Suprapubic skin (tissue), 4 donors: ENCODE results near the gene SATB1. TPM values are rescaled to one million over a fixed set of nuclear protein-coding genes. Genes with fewer than 3 reads are reported as not detected.

ENCODE experiments used
- DNase-seq, 2 donors: peaks; one replicate each; pipeline ENCODE4 v3.0.0-alpha.2; 2019; ENCODE audit warnings: low spot score in 2 of 2
- H3K27ac ChIP-seq: fragments of 200-600 bp; sonication (generic); one replicate; pipeline ENCODE4 v1.5.1; 2019
- H3K27me3 ChIP-seq: fragments of 200-600 bp; sonication (generic); one replicate; pipeline ENCODE4 v1.5.1; 2019
- H3K36me3 ChIP-seq: fragments of 200-600 bp; sonication (generic); one replicate; pipeline ENCODE4 v1.5.1; 2019
- H3K4me1 ChIP-seq: fragments of 200-600 bp; sonication (generic); one replicate; pipeline ENCODE4 v1.5.1; 2019
- H3K4me3 ChIP-seq: fragments of 200-600 bp; sonication (generic); one replicate; pipeline ENCODE4 v1.5.1; 2019; ENCODE audit warnings: mild to moderate bottlenecking
- H3K9me3 ChIP-seq: fragments of 200-600 bp; sonication (generic); one replicate; pipeline ENCODE4 v1.5.1; 2019
- EP300 ChIP-seq: sonication (generic); formaldehyde crosslinking; IDR thresholded peaks from one replicate; pipeline ENCODE4 v1.6.1; 2017; ENCODE audit warnings: antibody characterized with exemption
- POLR2A ChIP-seq, 2 donors: fragments of 450-650 bp; IDR thresholded peaks; one replicate each; pipeline ENCODE4 v1.6.1; 2017; ENCODE audit warnings: antibody characterized with exemption in 2 of 2, mild to moderate bottlenecking in 2 of 2, moderate library complexity in 2 of 2
- POLR2AphosphoS5 ChIP-seq, 3 donors: sonication (generic); formaldehyde crosslinking; IDR thresholded peaks; one replicate each; pipeline ENCODE4 v1.6.1; 2017; ENCODE audit warnings: antibody characterized with exemption in 3 of 3
- WGBS: methylation state at CpG from one replicate; pipeline ENCODE4 v1.1.5; 2018; 5-methylcytosine and 5-hydroxymethylcytosine counted together
- total RNA-seq, 4 donors: library from RNA; depleted of rRNA; stranded (reverse); fragments of >200 nt; gene quantifications; one replicate each; pipeline ENCODE4 v1.1.0, GENCODE V29; 2016
- TF ChIP-seq, protein P1 (sequence below), 2 donors: fragments of 200-600 bp in 1 of 2; fragments of 450-650 bp in 1 of 2; sonication (generic) in 1 of 2; IDR thresholded peaks; one replicate each; pipeline ENCODE4 v1.5.1; 2016 to 2019; ENCODE audit warnings: antibody characterized with exemption in 2 of 2, mild to moderate bottlenecking in 1 of 2, moderate library complexity in 1 of 2

SATB1 gene
- total RNA-seq, 4 donors from 2014 or later: 27.2 to 68.1 (median 34.6) TPM

DNA sequence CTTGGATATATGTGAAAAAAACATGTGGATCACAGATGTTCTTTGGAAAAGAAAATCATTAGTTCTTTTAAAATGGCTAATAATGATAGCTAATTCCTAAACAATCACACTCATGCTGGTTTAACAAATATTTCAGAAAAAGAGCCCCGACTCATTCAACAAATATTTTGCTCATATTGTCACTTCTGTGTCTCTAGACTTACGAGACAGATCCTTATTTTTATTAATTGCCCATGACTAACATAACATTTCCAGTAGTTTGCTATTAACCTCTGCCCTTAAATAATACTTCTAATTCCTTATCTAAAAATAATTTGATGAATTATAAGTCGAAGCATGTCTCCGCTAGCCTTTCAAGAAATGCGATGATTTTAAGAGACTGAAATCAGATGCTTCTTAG is 70.4 kb downstream of the SATB1 start:
- WGBS: 72% methylated on average over 5 of the region's 5 CpGs
- DNase-seq: no peak

DNA sequence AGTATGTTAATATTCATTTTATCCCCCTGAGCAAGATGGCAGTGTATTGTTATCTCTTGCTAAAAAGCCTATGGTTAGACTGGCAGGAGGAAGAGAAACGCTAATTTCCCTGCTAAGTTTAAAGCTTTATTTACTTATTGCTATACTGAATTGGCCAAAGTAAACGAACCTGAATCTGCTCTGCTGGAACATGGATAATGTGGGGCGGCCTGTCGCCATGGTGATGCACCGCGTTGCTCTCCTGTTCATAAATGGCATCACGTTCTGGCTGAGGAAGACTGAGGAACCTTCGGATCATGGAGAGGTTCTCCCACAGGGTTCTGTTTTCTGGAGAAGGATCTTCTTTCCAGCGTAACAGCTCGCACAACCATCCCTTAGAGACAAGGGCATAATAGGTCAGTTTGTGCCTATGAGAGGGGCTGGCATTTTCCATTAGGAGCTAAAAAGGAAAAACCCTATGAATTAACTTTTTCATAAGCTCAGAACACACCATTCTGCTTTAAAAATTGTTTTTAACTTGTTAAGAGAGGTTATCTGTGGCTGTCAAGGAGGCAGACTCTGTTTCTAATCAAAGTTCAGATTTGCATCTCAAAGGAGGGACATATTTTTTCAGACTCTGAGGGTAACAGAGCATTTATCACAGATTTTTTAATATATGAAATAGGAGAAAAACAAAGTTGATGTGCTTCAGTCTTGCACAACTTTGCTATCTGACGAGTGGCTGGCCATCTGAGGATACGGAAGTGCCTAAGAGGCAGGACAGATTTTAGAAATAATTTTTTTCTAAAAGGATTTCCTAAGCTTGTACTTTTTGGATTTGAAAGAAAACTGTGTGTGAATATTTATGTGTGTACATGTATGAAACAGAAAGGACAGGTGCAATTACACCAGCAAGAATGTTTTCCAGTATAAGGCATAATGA is 73.1 kb downstream of the SATB1 start:
- H3K4me3 ChIP-seq: no peak overlapping the region
- H3K9me3 ChIP-seq: no peaks in the 10 kb centered on the region
- no peak overlapping the region for H3K27ac ChIP-seq
- H3K36me3 ChIP-seq: peaks cover 25% of the 10 kb centered on the region
- 91% methylated on average over 12 of the region's 12 CpGs for WGBS
- DNase-seq: no peak
- H3K27me3 ChIP-seq: no peaks in the 10 kb centered on the region
- no peaks in the 10 kb centered on the region for H3K4me1 ChIP-seq
- no peak for TF ChIP-seq POLR2AphosphoS5 (IDR thresholded peaks at IDR 0.05)
- TF ChIP-seq EP300: no peak
- no peak for TF ChIP-seq POLR2A (IDR thresholded peaks at IDR 0.05)
- TF ChIP-seq, protein P1, sequence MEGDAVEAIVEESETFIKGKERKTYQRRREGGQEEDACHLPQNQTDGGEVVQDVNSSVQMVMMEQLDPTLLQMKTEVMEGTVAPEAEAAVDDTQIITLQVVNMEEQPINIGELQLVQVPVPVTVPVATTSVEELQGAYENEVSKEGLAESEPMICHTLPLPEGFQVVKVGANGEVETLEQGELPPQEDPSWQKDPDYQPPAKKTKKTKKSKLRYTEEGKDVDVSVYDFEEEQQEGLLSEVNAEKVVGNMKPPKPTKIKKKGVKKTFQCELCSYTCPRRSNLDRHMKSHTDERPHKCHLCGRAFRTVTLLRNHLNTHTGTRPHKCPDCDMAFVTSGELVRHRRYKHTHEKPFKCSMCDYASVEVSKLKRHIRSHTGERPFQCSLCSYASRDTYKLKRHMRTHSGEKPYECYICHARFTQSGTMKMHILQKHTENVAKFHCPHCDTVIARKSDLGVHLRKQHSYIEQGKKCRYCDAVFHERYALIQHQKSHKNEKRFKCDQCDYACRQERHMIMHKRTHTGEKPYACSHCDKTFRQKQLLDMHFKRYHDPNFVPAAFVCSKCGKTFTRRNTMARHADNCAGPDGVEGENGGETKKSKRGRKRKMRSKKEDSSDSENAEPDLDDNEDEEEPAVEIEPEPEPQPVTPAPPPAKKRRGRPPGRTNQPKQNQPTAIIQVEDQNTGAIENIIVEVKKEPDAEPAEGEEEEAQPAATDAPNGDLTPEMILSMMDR (IDR thresholded peaks at IDR 0.05): no peak

More for the DNA sequence above, 70.4 kb downstream of the SATB1 start:
- Histone ChIP-seq H3K36me3 (peaks cover 14% of the 10 kb centered on the region), H3K9me3 (no peaks in the 10 kb centered on the region), H3K4me3 (no peak overlapping the region), H3K27me3 (no peaks in the 10 kb centered on the region), H3K27ac (no peak overlapping the region), H3K4me1 (no peaks in the 10 kb centered on the region)
- no peak for TF ChIP-seq POLR2A (IDR thresholded peaks at IDR 0.05)
- no peak for TF ChIP-seq POLR2AphosphoS5 (IDR thresholded peaks at IDR 0.05)
- TF ChIP-seq EP300: no peak
- TF ChIP-seq, protein P1 (IDR thresholded peaks at IDR 0.05): no peak

DNA sequence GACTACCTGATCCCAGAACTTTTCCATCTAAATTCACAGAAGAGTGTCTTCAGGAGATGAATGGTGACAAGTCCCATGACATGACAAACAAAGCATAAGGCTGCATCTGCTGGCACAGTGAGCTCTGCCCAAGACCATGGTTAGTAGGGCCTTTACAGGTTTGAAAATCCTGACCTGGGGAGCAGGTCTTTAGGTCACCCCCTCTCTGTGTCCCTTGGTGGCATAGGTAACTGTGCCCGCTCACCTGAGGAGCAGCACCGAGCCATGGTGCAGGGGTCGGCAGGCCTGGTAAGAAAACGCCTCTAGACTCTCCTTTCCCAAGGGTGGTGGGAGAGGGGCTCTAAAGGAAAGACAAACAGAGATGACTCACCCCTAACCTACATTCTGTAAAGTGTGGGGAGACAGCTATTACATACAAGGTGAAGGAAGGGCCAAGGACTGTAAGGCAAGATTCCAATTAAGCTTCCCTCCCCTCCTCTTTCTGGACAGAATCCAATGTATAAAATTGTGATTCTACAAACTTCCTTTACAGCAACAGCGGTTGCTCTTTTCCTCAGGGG is 74.0 kb downstream of the SATB1 start:
- TF ChIP-seq, protein P1 (IDR thresholded peaks at IDR 0.05): no peak
- TF ChIP-seq POLR2AphosphoS5 (IDR thresholded peaks at IDR 0.05) (no peak), POLR2A (IDR thresholded peaks at IDR 0.05) (no peak), EP300 (no peak)
- Histone ChIP-seq H3K36me3 (peaks cover 25% of the 10 kb centered on the region), H3K9me3 (no peaks in the 10 kb centered on the region), H3K4me1 (no peaks in the 10 kb centered on the region), H3K27me3 (no peaks in the 10 kb centered on the region), H3K27ac (no peak overlapping the region), H3K4me3 (no peak overlapping the region)
- 90% methylated on average over 2 of the region's 5 CpGs for WGBS
- DNase-seq: no peak

DNA sequence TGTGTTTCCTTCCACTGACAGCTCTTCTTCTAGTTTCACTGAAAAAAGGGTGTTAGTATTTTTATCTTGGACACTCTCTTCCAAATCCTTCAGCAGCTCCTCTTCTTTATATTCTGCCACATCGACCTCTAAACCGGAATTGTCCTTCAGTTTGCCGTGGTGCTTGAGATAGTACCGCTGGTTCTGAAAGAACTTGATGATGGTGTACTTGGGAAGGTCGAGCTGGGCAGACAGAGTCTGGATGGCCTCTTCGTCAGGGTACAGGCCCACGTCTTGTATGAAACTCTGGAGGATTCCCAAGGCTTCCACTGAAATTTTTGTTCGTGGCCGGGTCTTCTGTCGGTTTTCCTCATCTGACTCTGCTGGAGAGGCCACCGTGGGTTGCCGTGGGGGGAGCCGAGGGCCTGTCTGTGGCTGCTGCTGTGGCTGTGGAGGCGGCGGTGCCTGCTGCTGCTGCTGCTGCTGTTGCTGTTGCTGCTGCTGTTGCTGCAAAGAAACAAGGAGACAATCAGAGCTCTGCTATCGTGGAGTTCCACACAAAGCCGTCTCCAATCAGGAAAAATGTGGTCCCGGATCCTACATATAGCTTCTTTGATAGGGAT is 75.8 kb downstream of the SATB1 start:
- Histone ChIP-seq H3K27me3 (no peaks in the 10 kb centered on the region), H3K36me3 (peaks cover 25% of the 10 kb centered on the region), H3K4me1 (no peaks in the 10 kb centered on the region), H3K27ac (no peak overlapping the region), H3K9me3 (no peaks in the 10 kb centered on the region), H3K4me3 (no peak overlapping the region)
- WGBS: 94% methylated on average over 18 of the region's 18 CpGs
- no peak for DNase-seq
- TF ChIP-seq EP300: no peak
- TF ChIP-seq, protein P1 (IDR thresholded peaks at IDR 0.05): no peak
- TF ChIP-seq POLR2AphosphoS5 (IDR thresholded peaks at IDR 0.05): no peak
- TF ChIP-seq POLR2A (IDR thresholded peaks at IDR 0.05): no peak

DNA sequence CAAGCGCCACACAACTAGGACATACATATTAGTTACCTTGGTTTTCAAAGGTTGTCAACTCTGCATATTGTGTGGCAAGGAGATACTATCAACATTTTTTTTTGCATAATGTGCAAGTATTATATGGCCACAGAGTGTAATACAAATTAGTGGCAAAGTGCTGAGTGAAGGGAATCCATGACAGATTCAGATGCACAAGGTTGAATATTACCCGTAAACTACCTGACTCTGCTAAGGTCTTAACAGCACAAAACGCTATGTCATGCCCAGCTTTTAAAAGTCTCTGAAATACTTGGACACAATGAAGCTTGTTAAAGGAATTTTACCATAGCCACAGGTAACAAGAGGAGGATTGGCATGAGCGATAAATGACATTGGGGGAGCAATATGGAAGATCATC is 79.0 kb downstream of the SATB1 start:
- H3K9me3 ChIP-seq: no peaks in the 10 kb centered on the region
- H3K27me3 ChIP-seq: no peaks in the 10 kb centered on the region
- WGBS: 93% methylated on average over 4 of the region's 4 CpGs
- no peak overlapping the region for H3K4me3 ChIP-seq
- TF ChIP-seq, protein P1 (IDR thresholded peaks at IDR 0.05): no peak
- TF ChIP-seq EP300: no peak
- no peak for TF ChIP-seq POLR2AphosphoS5 (IDR thresholded peaks at IDR 0.05)
- no peak for TF ChIP-seq POLR2A (IDR thresholded peaks at IDR 0.05)
- peaks cover 16% of the 10 kb centered on the region for H3K36me3 ChIP-seq
- DNase-seq: no peak
- no peaks in the 10 kb centered on the region for H3K4me1 ChIP-seq
- no peak overlapping the region for H3K27ac ChIP-seq
